ENCODE measurements around the gene RASGEF1C.

GRCh38 chr5:180075703-180076102, 133.3 kb downstream of the RASGEF1C start:
- TF ChIP-seq, protein P1, sequence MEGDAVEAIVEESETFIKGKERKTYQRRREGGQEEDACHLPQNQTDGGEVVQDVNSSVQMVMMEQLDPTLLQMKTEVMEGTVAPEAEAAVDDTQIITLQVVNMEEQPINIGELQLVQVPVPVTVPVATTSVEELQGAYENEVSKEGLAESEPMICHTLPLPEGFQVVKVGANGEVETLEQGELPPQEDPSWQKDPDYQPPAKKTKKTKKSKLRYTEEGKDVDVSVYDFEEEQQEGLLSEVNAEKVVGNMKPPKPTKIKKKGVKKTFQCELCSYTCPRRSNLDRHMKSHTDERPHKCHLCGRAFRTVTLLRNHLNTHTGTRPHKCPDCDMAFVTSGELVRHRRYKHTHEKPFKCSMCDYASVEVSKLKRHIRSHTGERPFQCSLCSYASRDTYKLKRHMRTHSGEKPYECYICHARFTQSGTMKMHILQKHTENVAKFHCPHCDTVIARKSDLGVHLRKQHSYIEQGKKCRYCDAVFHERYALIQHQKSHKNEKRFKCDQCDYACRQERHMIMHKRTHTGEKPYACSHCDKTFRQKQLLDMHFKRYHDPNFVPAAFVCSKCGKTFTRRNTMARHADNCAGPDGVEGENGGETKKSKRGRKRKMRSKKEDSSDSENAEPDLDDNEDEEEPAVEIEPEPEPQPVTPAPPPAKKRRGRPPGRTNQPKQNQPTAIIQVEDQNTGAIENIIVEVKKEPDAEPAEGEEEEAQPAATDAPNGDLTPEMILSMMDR (IDR thresholded peaks at IDR 0.05): no peak
- no peak for TF ChIP-seq POLR2A (IDR thresholded peaks at IDR 0.05)

Data from prostate gland (tissue), 2 donors.